ENCODE results near the gene DDX3X.
"Not testable (repeated sequence)": the region's sequence is repeated elsewhere in the genome, so short reads cannot be mapped to it uniquely, and the experiment has no call there.

Gene DDX3X

DNA sequence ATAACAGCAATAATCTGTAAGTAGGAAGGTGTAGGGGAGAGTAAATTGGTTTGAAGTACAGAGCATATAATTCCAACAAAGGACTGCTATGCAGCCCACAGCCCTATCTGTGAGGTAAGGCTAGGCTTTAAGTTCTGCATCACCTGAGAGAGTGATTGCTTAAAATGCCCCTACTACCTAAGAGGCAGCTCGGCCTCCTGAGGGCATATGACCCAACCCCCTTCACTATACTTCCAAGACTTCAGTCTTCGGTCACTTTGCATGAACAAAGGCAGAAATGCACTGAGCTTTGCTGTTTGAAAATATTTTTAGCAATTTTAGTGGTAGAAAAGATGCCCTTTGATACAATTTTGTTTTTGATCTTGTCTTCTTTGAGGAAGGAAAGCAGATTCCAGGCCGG lies 4.9 kb upstream of the DDX3X start:
- no peak for DNase-seq (ENCODE audit: low read depth)

DNA sequence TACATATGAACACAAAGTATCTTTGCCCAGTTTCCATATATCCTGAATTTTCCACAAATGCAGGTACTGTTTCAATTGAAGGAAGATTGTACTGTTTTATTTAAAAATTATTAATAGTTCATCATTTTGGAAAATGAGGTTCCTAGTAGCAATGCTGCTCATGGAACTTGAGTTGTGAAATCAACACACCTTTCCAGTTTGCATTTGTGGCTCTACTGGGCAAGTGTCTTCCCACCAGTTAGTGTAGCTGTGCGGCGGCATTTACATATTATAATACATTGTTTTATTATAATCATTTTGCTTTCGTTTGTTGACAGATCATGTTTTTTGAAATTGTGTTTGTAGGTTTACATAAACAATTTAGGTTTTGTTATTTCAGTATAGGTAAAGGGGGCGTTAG lies 2.0 kb upstream of the DDX3X start:
- DNase-seq (ENCODE audit: low read depth): no peak

- peak; percentile 65 for DNase-seq (ENCODE audit: low read depth)
Observed at GRCh38 chrX:41332408-41333002, 1.5 kb upstream of the DDX3X start.

DNA sequence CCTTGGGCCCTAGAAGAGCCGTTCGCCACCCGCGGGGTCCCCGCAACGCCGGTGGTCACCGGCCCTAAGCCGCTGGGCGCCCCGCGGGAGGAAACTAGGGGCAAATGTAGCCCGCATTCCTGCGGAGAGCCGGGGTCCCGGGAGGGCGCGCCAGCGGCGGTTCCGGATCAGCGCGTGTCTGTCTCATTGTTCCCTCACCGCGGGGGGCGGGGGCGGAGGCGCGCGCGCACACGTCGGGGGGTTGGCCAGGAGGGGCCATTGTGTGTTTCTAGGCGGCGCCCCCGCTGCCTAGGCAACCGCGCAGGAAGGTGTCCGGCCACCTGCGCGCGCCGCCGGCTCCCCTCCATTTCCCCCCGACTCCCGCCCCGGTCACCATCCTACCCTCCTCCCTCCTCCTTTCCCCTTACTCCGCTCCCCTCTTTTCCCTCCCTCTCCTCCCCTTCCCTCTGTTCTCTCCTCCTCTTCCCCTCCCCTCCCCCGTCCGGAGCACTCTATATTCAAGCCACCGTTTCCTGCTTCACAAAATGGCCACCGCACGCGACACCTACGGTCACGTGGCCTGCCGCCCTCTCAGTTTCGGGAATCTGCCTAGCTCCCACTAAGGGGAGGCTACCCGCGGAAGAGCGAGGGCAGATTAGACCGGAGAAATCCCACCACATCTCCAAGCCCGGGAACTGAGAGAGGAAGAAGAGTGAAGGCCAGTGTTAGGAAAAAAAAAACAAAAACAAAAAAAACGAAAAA lies 789 bp upstream of the DDX3X start:
- peak; percentile 79 for DNase-seq (ENCODE audit: low read depth)

DNA sequence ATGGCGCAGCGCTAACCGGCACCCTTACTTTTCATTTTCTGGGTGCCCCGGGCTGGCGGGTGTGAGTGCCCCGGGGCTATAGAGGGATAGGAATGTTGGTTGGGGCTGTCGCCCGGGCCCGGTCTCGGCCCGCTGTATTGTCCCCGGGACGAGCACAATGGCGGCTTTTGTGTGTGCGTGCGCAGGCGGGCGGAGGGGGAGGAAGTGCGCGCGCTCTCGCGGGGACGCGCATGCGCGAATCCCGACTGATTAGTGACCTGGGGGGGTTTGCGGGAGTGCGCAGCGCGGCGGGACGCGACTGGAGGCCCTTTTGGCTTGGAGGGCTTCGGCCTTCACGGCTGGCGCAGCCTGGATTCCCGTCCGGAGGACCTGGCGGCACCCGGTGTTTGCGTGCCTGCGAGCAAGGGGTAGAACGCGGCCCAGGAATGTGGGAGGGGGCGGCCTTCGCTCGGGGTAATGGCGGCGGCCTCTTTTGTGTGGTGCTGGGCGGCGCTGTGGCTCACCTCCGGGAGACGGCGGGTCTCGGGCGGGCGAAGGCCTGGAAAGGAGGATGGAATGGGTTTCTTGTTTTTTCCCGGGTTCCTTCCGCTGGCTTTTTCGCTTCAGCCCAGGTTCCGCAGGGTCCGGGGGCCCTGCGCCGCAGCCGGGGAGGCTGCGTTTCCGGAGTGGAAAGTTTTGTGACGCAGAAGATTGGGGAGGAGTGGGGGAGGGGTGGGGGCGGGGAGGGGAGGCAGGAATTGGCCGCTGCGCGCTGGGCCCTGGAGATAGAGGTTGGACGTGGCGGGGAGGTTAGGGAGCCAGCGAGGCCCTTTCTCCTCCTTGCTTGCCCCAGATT lies 618 bp downstream of the DDX3X start:
- peak; percentile 76 for DNase-seq (ENCODE audit: low read depth)

DNA sequence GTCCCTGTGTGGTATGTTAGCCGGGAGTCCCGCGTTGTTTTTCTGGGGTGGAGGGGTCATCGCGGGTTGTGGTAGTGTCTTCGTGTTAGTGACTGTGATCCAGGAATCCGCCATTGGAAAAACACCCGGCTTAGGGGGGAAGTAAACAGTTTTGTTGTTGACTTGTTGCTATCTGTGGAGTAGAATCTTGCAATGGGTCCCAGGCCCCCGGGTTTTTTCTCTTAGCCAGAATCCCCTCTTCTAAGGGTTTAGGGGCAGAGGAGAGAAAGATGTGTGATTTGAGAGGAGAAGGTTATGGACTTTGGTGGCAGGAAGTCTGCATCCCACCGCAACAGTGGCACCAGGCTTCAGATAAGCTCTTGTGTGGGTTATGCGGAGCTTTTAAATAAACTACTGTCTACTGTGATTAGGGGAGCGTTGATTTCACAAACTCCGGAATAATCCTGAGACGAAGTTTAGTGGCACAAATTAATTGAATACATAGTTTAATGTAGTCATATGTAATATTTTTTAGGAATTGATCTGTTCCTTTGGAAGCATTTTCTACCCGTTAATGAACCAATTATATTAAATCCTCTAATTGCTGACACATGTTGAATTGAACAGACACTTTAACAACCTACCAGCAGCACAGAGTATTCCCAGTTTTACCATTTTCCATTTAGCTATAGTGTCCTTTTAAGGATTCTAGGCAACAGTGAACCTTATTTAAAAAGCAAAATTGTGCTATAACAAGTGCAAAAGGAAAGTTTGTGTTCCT lies 1.4 kb downstream of the DDX3X start:
- peak; percentile 34 for DNase-seq (ENCODE audit: low read depth)

DNA sequence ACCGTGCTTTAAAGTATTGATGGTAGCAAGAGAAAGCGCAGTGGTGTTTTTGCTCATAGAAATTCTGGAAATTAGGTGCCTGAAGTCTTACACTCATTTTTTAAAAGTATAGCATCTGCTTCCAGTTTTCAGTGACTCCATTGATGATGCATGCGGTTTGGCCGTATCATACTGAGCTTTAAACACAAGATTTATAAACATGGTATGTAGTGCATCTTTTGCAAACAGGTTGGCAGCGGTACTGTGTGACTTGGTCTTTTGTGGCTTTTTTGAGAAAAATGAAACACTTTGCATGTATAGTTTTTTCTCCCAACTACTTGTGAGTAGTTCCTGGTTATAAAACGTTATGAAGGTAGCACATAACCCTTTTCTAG lies 2.0 kb downstream of the DDX3X start:
- peak; percentile 64 for DNase-seq (ENCODE audit: low read depth)

DNA sequence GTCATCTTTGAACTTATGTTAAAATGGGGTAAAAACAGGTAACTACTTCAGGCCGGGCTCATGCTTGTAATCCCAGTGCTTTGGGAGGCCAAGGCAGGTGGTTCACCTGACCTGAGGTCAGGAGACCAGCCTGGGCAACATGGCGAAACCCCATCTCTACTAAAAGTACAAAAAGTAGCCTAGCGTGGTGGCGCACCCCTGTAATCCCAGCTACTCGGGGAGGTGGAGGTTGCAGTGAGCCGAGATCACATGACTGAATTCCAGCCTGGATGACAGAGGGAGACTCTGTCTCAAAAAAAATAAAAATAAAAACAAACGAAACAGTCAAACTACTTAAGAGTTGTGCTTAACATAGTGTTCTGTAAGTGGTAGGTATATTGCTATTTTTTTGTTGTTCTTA lies 2.5 kb downstream of the DDX3X start:
- DNase-seq (ENCODE audit: low read depth): no peak

- DNase-seq (ENCODE audit: low read depth): peak; percentile 12
Observed at GRCh38 chrX:41337140-41337539, 3.2 kb downstream of the DDX3X start.

DNA sequence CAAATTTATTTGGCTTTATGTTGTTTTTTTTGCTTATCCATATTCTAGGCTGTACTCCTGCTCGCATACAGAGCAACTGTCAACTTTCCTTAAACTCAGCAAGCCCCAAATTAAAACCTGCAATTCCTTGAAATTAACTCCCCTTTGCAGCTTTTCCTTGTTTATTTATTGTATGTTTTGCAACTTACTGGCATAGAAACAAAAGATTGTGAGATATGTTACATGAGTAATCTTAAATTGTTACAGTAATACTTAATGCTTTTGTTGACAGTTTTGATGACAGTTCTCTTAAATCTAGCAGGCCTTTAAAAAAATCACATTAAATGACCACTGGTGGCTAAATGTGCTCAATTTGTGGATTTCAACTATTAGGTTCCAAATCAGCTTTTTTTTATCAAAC lies 4.5 kb downstream of the DDX3X start:
- peak; percentile 34 for DNase-seq (ENCODE audit: low read depth)

- DNase-seq (ENCODE audit: low read depth): no peak
Observed at GRCh38 chrX:41339148-41339547, 5.2 kb downstream of the DDX3X start.

- DNase-seq (ENCODE audit: low read depth): no peak
Observed at GRCh38 chrX:41344053-41344452, 10.1 kb downstream of the DDX3X start.

GRCh38 chrX:41347186-41347585 lies 13.2 kb downstream of the DDX3X start:
- no peak for DNase-seq (ENCODE audit: low read depth)

DNA sequence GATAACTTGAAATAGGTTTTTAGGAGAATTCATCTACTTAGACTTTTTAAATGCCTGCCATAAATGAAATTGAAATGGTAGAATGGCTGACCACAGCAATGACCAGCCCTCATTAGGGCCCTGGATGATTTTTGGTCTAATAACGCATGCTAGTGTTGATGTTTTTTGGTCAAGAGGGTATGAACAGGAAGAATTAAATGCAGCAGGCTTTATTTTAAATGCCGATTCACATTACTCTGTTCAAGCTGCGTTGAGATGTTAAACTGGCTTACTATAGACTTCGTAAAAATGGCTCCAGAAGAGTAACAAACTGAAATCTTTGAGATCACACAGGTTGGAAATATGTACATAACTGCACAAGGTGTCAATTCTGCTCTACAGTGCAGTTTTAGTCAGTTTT lies 14.6 kb downstream of the DDX3X start:
- DNase-seq (ENCODE audit: low read depth): no peak

DNA sequence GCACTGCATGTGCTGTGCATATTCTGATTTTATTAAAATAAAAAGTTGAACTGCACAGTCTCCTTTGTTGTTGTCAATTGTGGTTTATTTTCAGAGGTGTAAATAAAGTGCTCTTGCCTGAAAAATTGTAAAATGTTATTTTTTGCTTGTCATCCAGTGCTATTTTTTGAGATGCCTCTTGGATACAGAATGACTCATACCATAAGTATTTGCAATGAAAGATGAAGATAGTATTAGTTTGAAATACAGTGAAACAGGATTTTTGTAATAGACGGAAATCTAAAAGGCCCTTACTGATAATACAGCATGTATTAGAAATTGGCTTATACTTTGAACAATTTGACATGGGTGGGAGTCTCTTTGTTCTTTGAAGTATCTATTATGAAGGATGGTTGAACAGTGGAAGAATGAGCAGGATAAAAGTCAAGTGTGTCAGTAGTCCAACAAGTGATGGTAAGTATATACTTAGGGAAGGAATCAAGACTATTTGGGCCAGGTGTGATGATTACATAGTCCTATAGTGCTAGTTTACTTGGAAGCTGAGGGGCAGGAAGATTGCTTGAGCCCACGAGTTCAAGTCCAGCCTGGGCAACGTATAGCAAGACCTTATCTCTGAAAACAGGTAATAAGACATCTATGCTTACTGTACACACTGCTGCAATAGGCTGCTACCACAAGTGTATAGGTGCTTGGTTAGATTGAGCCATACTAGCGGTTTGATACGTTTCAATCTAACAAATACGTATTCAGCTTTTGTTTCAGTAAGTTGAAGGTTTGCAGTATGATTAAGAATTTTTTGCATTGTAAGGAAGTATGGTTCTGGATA lies 16.4 kb downstream of the DDX3X start:
- DNase-seq (ENCODE audit: low read depth): peak; percentile 39

DNA sequence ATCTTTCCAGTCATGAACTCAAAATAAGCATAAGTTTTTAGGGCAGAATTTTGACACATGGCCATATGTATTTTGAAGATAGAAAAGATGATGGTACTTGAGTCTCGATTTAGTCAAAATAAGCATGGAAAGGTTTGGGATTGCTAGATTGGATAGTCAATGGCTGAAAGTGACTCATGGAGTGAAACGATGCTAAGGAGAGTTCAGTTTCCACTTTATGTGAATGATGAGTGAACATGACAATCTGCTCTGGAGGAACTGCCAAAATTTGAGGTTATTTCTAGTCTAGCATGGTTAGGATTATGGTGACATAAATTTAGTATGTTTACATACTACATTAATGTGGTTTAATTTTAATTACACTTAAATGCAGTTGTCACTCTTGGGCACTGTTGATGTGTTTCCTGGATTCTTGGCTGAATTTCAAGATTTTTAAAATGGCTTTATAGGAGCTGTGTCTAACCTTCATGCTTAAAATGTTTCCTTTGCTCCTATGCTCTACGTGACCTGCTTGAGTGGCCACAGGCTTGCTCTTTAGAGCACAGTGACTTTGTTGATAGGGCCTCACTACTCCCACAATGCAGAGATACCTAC lies 17.1 kb downstream of the DDX3X start:
- DNase-seq (ENCODE audit: low read depth): peak; percentile 11

- DNase-seq (ENCODE audit: low read depth): no peak
Observed at GRCh38 chrX:41351923-41352322, 18.0 kb downstream of the DDX3X start.

- no peak for DNase-seq (ENCODE audit: low read depth)
Observed at GRCh38 chrX:41352329-41352838, 18.4 kb downstream of the DDX3X start.

DNA sequence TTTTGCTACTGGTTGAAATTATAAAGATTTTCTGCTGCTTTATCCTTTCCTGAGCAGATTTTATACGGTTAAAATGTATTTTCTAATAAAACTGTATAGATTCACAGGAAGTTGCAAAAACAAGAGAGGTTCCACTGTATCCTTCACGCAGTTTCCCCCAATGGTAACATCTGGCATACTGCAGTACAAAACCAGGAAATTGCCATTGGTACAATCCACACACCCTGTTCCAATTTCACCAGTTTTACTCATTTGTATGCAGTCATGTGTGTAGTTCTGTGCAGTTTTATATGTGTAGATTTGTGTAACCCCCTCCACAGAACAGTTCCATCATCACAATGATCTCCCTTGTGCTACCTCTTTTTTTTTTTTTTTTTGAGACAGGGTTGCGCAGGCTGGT lies 20.0 kb downstream of the DDX3X start:
- DNase-seq (ENCODE audit: low read depth): no peak

- no peak for DNase-seq (ENCODE audit: low read depth)
Observed at GRCh38 chrX:41369152-41369551, 35.2 kb downstream of the DDX3X start.

DNA sequence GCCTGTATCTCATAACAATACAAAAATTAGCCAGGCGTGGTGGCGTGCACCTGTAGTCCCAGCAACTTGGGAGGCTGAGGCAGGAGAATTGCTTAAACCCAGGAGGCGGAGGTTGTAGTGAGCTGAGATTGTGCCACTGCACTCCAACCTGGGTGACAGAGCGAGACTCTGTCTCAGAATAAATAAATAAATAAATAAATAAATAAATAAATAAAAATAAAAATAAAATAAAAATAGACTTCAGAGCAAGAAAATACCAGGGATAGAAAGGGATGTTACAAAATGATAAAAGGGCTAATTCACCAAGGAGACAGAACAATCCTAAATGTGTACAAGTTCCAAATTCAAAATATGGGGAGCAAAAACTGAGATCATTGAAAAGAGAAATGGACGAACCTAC lies 37.6 kb downstream of the DDX3X start:
- DNase-seq (ENCODE audit: low read depth): not testable (repeated sequence)
